Right lobe of liver (tissue), 6 donors: ENCODE data around the gene MSANTD4. TPM values are rescaled to one million over a fixed set of nuclear protein-coding genes. Genes with fewer than 3 reads are reported as not detected.

Experiments used
- ATAC-seq, 4 donors: fragments of 200-7000 bp; cut with Tn5 transposase; one replicate each; pipeline ENCODE4 v1.9.1; 2020; ENCODE audit warnings: mild to moderate bottlenecking in 4 of 4, moderate library complexity in 4 of 4
- DNase-seq, 3 donors: peaks; one replicate each; pipeline ENCODE4 v3.0.0-alpha.2; 2020
- H3K27ac ChIP-seq, 3 donors: fragments of 200-600 bp; one replicate each; pipeline ENCODE4 v1.8.0; 2022
- H3K27me3 ChIP-seq, 2 donors: fragments of 200-600 bp; one replicate each; pipeline ENCODE4 v1.8.0; 2022
- H3K36me3 ChIP-seq, 4 donors: fragments of 200-600 bp; sonication (generic) in 1 of 4; one replicate each; pipeline versions ENCODE4 v1.5.1 to v1.8.0; 2017 to 2022; ENCODE audit warnings: control low read depth in 1 of 4
- H3K4me1 ChIP-seq, 4 donors: fragments of 200-600 bp; sonication (generic) in 1 of 4; one replicate each; pipeline versions ENCODE4 v1.5.1 to v1.8.0; 2017 to 2022; ENCODE audit warnings: control low read depth in 1 of 4
- H3K4me3 ChIP-seq, 3 donors: fragments of 200-600 bp; one replicate each; pipeline ENCODE4 v1.8.0; 2022
- H3K9me3 ChIP-seq, 4 donors: fragments of 200-600 bp; sonication (generic) in 1 of 4; one replicate each; pipeline versions ENCODE4 v1.5.1 to v1.8.0; 2017 to 2022; ENCODE audit warnings: control low read depth in 1 of 4
- POLR2A ChIP-seq: fragments of 450-650 bp; IDR thresholded peaks from one replicate; pipeline ENCODE4 v1.6.1; 2017; ENCODE audit warnings: antibody characterized with exemption, mild to moderate bottlenecking
- WGBS: methylation state at CpG from one replicate; pipeline ENCODE4 v1.1.6; 2018; ENCODE audit warnings: low coverage, low lambda C conversion rate; ENCODE audit not compliant: insufficient coverage; ENCODE audit errors: missing lambda C conversion rate; 5-methylcytosine and 5-hydroxymethylcytosine counted together
- intact Hi-C, 2 donors: fragments of 100-400 bp; cut with DNase I; formaldehyde crosslinking; loops; one replicate each; pipeline versions ENCODE4 v1.11.2 to v1.14.1; 2022
- total RNA-seq, 6 experiments: library from RNA; depleted of rRNA in 2 of 6; stranded (reverse); fragments of >200 nt in 2 of 6; fragmentation: NEBNext Ultra II Directional in 3 of 6; extraction: Animal tissue kit (Norgen Biotek cat#: 25700) in 3 of 6; gene quantifications; one replicate each; pipeline versions ENCODE4 v1.1.0 to v1.2.4, GENCODE V29; 2016 to 2023
- TF ChIP-seq, protein P1 (sequence below), 4 donors: fragments of 200-600 bp in 3 of 4; fragments of 450-650 bp in 1 of 4; IDR thresholded peaks; one replicate each; pipeline versions ENCODE4 v1.5.1 to v1.8.0; 2016 to 2022; ENCODE audit warnings: antibody characterized with exemption in 4 of 4, mild to moderate bottlenecking in 2 of 4
- donor health status: DM: no; HTN: yes; CAD: no.
- donor health status: DM: no; HTN: no; CAD: no.
- donor health status: DM: no; HTN: no; CAD: no.
- donor health status: DM: no; HTN: yes; CAD: no.
- donor health status: DM: no; HTN: yes; CAD: no.

The MSANTD4 gene
- total RNA-seq, 6 experiments from 2014 or later, result 3.2 to 9.6 (median 5.6) TPM

DNA sequence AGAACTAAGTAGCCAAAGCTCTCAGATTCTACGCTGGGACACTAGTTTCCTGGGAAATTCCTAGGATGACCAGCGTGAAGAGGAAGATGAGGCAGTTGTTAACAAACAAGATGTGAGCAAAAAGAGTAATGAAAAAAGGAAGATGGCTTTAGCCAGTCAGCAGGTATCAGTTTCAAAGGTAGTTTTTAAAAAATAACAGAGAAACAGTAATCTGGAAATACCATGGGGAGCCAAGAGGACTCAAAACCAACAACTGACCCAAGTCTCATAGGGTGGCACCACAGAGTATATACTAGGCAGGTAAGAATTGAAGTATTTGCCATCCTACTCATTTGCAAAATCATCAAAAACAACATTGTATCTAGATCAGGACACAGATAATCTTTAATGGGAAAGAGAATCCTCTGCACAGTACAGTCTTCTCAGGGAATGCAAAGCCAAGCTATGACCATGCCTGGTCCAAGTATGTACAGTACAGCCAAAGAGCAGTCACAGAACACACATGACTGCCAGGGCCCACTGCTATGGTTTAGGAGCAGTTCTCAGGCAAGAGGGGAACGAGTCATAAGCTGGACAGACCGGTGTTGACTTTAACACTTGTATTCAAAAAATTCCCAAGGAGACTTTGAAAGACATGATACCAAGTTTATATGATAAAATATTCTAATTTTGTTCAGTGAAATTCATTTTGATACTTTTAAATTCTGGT lies 20.6 kb downstream of the MSANTD4 start:
- TF ChIP-seq, protein P1, sequence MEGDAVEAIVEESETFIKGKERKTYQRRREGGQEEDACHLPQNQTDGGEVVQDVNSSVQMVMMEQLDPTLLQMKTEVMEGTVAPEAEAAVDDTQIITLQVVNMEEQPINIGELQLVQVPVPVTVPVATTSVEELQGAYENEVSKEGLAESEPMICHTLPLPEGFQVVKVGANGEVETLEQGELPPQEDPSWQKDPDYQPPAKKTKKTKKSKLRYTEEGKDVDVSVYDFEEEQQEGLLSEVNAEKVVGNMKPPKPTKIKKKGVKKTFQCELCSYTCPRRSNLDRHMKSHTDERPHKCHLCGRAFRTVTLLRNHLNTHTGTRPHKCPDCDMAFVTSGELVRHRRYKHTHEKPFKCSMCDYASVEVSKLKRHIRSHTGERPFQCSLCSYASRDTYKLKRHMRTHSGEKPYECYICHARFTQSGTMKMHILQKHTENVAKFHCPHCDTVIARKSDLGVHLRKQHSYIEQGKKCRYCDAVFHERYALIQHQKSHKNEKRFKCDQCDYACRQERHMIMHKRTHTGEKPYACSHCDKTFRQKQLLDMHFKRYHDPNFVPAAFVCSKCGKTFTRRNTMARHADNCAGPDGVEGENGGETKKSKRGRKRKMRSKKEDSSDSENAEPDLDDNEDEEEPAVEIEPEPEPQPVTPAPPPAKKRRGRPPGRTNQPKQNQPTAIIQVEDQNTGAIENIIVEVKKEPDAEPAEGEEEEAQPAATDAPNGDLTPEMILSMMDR (IDR thresholded peaks at IDR 0.05), result no peak
- TF ChIP-seq POLR2A, result no peak
- no peak overlapping the region for H3K4me3 ChIP-seq
- intact Hi-C loops, result no loop called here

DNA sequence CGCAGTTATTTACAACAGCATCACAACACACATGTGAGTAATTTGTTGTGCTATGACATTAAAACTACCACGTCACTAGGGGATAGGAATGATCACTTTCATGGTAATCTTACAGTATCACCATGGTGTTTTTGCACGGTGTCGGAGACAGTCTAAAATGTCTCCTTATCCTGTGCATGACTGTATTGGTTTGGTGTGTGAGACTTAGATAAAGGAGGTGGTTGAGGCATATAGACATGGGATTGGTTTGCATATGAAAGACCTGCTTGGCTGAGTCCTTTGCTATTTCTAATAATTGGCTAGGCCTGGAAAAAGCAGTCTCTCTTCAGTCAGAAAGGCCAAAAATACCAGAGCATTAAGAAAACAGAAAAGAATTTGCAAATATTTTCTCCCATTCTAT lies 30.2 kb downstream of the MSANTD4 start:
- no peak for TF ChIP-seq POLR2A
- TF ChIP-seq, protein P1 (IDR thresholded peaks at IDR 0.05), result no peak
- Histone ChIP-seq H3K4me1 (no peaks in the 10 kb centered on the region), H3K9me3 (peaks cover 0 to 5% (median 0%) of the 10 kb centered on the region in 4 donors), H3K4me3 (no peak overlapping the region), H3K27ac (no peak overlapping the region), H3K36me3 (peaks cover 0 to 3% (median 0%) of the 10 kb centered on the region in 4 donors), H3K27me3 (no peaks in the 10 kb centered on the region)
- ATAC-seq, result no peak
- 89% methylated on average over 4 of the region's 4 CpGs for whole genome bisulfite sequencing
- intact Hi-C loops, result no loop called here
- no peak for DNase-seq

More for the DNA sequence above, 20.6 kb downstream of the MSANTD4 start:
- H3K36me3 ChIP-seq, result peaks cover 0 to 3% (median 0%) of the 10 kb centered on the region in 4 donors
- no peak overlapping the region for H3K27ac ChIP-seq
- ATAC-seq (no peak), DNase-seq (no peak)
- 87% methylated on average over 4 of the region's 4 CpGs for WGBS
- H3K27me3 ChIP-seq, result no peaks in the 10 kb centered on the region
- no peaks in the 10 kb centered on the region for H3K9me3 ChIP-seq
- H3K4me1 ChIP-seq, result no peaks in the 10 kb centered on the region

DNA sequence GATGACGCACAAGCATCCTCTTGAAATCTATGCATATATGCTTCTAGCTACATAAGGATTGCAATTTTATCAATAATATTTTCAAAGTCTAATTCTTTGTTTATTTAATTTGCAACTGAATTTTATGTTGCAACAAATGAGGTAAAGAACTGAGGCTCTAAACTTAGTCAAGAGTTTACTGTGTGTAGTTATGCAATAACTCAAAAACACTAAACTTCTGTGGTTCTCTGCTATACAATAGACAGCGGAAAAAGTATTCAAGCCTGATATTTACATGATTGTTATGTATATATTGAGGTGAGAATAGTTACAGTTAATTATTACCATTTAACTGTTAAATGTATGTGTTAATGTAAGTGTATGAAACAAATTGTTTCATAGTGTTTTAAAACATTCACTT lies 32.9 kb downstream of the MSANTD4 start:
- H3K36me3 ChIP-seq, result no peaks in the 10 kb centered on the region
- no peak overlapping the region for H3K27ac ChIP-seq
- TF ChIP-seq, protein P1 (IDR thresholded peaks at IDR 0.05), result no peak
- TF ChIP-seq POLR2A, result no peak
- 91% methylated on average over 2 of the region's 2 CpGs for WGBS
- peaks cover 0 to 5% (median 0%) of the 10 kb centered on the region in 4 donors for H3K9me3 ChIP-seq
- H3K27me3 ChIP-seq, result no peaks in the 10 kb centered on the region
- no peaks in the 10 kb centered on the region for H3K4me1 ChIP-seq
- intact Hi-C loops, result no loop called here
- no peak overlapping the region for H3K4me3 ChIP-seq
- no peak for ATAC-seq
- no peak for DNase-seq

DNA sequence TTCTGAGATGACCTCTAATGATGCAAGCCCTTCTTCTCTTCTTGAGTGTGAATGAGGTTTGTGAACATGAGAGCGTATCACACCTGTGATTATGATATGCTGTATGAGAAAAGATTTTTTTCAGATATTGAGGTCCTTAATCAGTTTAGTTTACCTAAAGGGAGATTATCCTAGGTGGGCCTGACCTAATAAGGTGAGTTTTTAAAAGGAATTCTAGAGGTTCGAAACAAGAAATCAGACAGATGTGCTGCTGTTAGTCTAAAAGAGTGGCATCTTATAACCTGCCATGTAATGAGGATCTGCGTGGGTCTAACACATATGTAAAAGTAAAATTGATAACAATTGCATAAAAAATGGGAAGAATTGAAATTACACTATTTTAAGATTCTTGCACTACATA lies 33.8 kb downstream of the MSANTD4 start:
- H3K27ac ChIP-seq, result no peak overlapping the region
- TF ChIP-seq, protein P1 (IDR thresholded peaks at IDR 0.05), result no peak
- no peak for TF ChIP-seq POLR2A
- no peaks in the 10 kb centered on the region for H3K36me3 ChIP-seq
- no peaks in the 10 kb centered on the region for H3K4me1 ChIP-seq
- H3K9me3 ChIP-seq, result no peaks in the 10 kb centered on the region
- no peak for ATAC-seq
- intact Hi-C loops, result no loop called here
- DNase-seq, result no peak
- WGBS, result 87% methylated on average over 3 of the region's 3 CpGs
- H3K4me3 ChIP-seq, result no peak overlapping the region
- no peaks in the 10 kb centered on the region for H3K27me3 ChIP-seq
